ENCODE results near the gene RGS12.
A peak's percentile ranks its signal among the peaks of the same experiment; 100 is the strongest.
"Not testable (repeated sequence)": the region's sequence is repeated elsewhere in the genome, so short reads cannot be mapped to it uniquely, and the experiment has no call there.

The RGS12 gene

GRCh38 chr4:3297066-3297859 is 4.4 kb downstream of the RGS12 start:
- no peak for DNase-seq

DNA sequence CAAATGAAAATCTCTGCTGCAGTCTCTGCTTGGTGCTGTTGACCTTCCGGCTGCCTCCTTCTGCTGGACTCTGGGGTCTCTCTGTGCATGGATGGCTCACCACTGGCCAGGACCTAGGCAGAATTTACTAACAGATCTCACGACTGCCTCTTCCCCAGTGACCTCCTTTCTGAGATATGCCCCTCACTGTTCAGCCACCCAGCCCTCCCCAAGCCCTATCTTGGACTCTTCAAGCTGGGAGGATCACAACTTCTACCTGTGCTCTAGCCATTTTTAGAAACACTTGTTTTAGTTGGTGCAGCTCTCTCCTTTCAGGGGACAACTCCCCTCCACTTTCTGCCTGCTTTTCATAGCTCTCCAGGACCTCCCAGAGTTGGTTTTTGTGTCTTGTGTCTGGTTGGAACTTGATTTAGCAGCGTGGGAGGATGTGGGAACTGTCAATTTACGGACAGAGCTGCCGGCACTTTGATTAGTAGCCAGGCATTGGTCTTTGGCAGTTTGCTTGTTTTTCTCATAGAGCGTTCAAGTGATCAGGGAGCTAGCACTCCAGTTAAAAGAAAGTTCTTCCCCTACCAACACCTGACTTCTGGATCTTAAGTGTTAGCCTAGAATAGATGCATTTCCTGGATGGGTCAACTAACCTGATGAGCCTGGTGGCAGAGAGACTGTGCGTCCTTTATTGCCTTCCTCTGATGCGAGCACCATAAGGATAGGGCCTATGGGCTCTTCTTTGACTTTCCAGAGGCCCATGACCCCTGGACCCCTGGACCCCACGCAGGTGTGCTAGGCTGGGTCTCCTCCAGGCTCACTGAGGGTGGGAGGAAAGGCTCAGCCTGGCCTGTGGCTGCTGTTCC is 6.5 kb downstream of the RGS12 start:
- DNase-seq: no peak

DNA sequence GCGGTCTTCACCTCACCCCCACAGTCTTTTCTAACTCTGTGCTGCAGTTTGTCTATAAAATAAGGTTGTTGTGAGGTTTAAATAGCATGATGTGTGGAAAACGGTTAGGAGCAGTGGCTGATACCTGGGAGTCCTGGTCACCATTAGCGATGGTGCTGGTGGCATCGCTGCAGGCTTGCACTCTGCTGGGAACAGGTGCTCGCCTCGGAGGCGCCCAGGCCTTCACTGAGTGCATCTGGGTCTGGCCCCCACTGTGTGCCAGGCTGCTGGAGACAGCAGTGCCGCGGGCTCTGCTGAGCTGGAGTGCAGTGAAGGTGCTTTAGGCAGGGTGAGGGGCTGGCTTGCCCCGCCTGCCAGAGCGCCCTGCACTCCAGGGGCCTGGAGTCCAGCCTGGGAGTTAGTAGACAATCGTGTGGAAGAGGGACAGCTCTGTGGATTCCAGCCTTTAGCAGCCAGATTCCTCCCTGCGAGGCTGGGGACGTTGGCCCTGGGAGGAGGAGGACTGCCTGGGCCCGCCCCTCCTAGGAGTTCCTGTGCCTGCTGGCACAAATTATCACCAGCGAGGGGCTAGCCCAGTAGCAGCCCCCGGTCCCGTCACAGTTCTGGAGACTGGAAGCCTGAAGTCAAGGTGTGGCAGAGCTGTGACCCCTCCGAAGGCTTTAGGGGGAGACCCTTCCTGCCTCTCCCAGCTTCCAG is 7.3 kb downstream of the RGS12 start:
- peak in 1 of 2 experiments; percentile 56 for DNase-seq

- DNase-seq: not testable (repeated sequence)
These were observed 8.1 kb downstream of the RGS12 start for GRCh38 chr4:3300882-3301281.

DNA sequence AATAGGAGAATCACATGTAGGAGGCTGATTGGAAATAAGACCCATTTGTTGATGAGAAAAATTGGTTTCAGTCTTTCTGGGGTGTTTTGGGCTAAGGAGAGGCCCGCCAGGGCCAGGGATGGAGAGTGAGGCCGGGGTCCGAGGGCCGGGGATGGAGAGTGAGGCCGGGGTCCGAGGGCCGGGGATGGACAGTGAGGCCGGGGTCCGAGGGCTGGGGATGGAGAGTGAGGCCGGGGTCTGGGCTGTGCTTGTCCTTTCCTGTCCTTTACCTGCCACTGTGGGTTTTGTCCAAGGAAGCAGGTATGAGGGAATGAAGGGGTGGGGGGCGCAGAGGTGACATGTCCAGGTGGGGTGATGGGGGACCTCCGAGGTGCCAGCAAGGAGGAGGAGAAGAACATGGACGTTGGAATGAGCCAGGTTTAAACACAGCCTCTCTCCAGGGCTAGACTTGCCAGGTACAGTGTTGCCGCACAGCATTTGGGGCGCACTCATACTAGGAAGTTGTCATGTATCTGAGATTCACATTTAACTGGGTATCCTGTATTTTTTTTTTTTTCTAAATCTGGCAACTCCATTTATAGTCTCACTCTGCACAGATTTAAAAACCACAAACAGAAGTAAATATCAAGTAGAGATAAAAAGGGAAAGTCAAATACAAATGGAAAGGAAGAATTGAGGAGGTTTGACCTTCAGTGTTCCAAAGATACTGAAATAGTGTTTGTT is 8.8 kb downstream of the RGS12 start:
- DNase-seq: no peak

GRCh38 chr4:3302173-3302785 is 9.5 kb downstream of the RGS12 start:
- DNase-seq: no peak

GRCh38 chr4:3302786-3303564 is 10.2 kb downstream of the RGS12 start:
- DNase-seq: no peak

DNA sequence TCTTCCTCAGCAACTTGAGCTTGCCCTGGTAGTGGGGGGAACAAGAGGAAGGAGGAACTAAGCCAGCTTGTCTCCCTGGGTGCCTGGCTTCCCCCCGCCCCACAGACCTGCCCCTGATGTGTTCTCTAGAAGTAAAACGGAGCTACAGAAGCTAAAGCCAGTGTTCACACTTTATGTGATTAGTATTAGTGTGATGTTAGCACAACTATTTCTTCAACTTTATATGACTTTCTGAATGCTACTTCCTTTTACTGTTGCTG is 10.7 kb downstream of the RGS12 start:
- no peak for DNase-seq

- peak; percentile 86 to 88 for DNase-seq
These were observed 11.3 kb downstream of the RGS12 start for GRCh38 chr4:3303923-3304710.

DNA sequence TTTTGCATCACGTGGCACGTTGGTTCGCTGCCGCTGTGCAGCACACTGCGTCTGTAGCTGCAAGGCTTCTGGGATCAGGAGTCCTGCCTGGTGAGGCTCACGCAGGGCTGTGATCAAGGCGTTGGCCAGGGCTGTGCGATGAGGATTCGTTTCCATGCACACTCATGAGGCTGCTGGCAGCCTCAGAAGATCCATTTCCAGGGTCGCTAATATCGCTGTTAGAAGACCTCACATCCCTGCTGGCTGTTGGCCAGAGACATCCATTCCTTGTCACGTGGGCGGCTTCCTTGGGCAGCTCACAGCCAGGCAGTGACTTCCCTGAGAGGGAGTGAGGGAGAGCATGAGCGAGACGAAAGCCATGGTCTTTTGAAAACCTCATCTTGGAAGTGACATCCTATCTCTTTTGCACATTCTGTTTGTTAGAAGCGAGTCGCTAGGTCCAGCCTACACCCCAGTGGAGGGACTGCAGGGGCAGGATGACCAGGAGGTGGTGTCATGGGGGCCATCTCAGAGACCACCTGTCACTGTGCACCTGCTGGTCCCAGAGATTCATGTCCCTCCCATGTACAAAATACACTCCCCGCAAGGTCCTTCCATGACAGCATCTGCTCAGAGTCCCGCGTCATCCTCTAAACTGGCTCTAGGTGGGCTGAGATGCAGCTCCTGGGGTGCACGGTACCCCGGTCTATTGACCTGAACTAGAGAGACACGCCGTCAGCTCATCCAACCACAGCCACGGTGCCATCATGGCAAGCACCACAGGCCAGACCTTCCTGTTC is 12.2 kb downstream of the RGS12 start:
- DNase-seq: peak; percentile 47 to 81

GRCh38 chr4:3305610-3306371 is 13.0 kb downstream of the RGS12 start:
- DNase-seq: no peak

- no peak for DNase-seq
These were observed 13.6 kb downstream of the RGS12 start for GRCh38 chr4:3306450-3306849.

DNA sequence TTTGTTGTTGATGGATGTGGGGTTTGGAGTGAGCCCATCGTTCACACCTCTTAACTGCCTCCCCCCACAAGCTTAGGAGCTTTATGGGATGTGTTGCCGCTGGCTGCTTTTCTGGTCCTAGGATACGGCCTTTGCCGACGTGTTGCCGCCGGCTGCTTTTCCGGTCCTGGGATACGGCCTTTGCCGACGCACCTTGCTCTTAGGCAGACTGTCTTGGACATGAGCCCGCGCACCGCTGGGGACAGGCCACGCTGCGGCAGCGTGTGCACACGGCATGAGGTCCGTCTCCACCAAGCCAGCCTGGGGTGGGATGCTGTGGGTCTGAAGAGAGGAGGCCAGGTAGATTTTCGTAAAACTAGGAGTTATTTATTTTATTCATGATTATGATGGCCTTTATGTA is 14.2 kb downstream of the RGS12 start:
- DNase-seq: no peak

DNA sequence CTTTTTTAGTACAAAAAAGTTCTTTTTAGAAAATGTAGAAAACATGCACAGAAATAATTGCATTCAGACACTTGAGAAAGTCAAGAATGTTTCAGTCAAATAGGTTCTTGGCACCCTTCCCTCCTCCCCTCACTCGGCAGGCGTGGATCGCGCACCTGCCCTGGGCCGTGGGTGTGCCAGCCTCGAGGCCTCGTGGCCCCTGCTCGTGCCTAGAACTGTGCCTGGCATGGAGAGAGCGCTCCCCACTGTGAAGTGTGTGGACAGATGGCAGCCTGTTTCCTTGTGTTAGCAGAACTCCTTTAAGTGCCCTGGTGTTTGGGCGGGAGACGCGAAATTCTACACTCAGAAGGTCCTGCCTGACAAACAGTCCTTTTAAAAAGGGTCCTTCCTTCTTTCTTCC is 14.7 kb downstream of the RGS12 start:
- no peak for DNase-seq

GRCh38 chr4:3307891-3308575 is 15.2 kb downstream of the RGS12 start:
- no peak for DNase-seq

- DNase-seq: peak; percentile 41 to 73
These were observed 15.9 kb downstream of the RGS12 start for GRCh38 chr4:3308691-3309090.

DNA sequence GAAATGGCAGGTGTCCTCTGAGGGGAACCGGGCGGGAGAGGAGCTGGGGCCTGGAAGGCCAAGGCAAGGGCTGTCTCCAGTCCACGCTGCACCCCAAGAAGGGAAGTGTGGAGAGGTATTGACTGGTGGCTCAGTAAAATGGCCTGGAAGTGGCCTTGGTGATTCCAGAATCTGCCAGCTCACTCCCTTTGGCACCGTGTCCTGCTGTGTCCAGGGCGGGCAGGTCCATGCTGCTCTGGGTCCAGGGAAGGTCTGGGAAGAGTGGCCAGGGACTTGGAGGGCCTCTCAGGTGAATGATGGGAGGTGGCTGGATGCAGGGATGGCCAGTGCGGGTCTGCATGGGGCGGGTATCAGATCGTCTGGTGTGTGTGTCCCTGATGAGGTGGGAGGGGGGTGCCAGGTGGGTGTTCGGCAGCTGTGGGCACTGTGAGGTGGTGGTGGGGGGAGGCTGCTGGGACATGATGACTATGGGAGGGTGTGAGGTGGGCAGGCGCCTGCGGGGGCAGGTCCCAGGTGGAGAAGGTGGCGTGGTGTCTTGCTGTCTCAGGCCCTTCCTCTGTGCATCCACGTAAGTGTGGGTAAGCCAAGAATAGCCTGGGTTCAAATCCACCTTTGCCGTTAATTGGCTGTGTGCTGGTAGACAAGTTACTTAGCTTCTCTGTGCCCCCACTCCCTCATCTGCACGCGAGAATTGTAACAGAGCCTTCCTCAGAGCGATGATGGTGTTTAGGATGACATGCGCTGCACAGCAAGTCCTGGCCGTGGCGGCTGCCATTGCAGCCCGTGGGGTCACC is 17.7 kb downstream of the RGS12 start:
- DNase-seq: no peak

DNA sequence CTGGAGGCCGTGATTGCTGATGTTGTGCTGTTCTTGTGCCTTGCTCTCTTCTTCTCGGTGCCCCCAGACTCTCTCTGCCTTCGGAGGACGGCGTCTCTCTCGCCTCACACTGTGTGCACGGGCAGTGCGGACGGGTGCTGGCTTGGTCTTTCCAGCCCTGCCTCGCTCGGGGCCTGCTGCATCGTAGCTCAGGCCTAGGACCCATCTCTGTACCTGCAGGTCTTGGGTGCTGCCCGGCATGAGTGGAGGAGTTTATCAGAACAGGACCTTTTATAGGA is 18.2 kb downstream of the RGS12 start:
- DNase-seq: no peak

Measured in NCI-H526 (cell line).